ENCODE data around the gene HRK. TPM values are rescaled to one million over a fixed set of nuclear protein-coding genes. Genes with fewer than 3 reads are reported as not detected.
A peak's percentile ranks its signal among the peaks of the same experiment; 100 is the strongest.
"Not testable (repeated sequence)": the region's sequence is repeated elsewhere in the genome, so short reads cannot be mapped to it uniquely, and the experiment has no call there.

HRK gene
- total and polyA plus RNA-seq, 4 donors: 0.14 TPM; not detected in 3

GRCh38 chr12:116818341-116818856, 62.8 kb downstream of the HRK start:
- Histone ChIP-seq H3K27ac (ENCODE audit: low read depth in 1 of 2, low read length in 2 of 2) (peak overlapping the region; percentile 69 to 73), H3K36me3 (ENCODE audit: control insufficient read depth in 4 of 4, insufficient read depth in 3 of 4, low read depth in 1 of 4, low read length in 3 of 4) (no peaks in the 10 kb centered on the region), H3K4me3 (ENCODE audit: low read depth in 1 of 3, low read length in 3 of 3) (peak overlapping the region in 2 of 3 donors; percentile 62 to 71), H3K4me1 (ENCODE audit: control insufficient read depth in 4 of 4, insufficient read depth in 4 of 4, low read length in 3 of 4) (peaks cover 0 to 10% (median 3%) of the 10 kb centered on the region in 4 donors), H3K9ac (ENCODE audit: low read depth in 1 of 2, low read length in 2 of 2) (peak overlapping the region; percentile 21 to 74), H3K9me3 (ENCODE audit: control insufficient read depth in 4 of 4, low read length in 3 of 4) (no peaks in the 10 kb centered on the region), H3K27me3 (ENCODE audit: control insufficient read depth in 4 of 4, insufficient read depth in 4 of 4, low read length in 3 of 4) (no peaks in the 10 kb centered on the region)
- 45% methylated on average over 11 of the region's 11 CpGs for WGBS
- no peak for TF ChIP-seq RAD21 (IDR thresholded peaks at IDR 0.05)
- peak; percentile 96 for TF ChIP-seq REST (IDR thresholded peaks at IDR 0.05)
- TF ChIP-seq YY1 (IDR thresholded peaks at IDR 0.05): no peak
- TF ChIP-seq HNF4G (IDR thresholded peaks at IDR 0.05): no peak
- DNase-seq (ENCODE audit: low spot score): peak; percentile 35

GRCh38 chr12:116814766-116815165, 66.5 kb downstream of the HRK start:
- not testable (repeated sequence) for H3K4me1 ChIP-seq (ENCODE audit: control insufficient read depth in 4 of 4, insufficient read depth in 4 of 4, low read length in 3 of 4); H3K4me3 ChIP-seq (ENCODE audit: low read depth in 1 of 3, low read length in 3 of 3); DNase-seq (ENCODE audit: low spot score); H3K36me3 ChIP-seq (ENCODE audit: control insufficient read depth in 4 of 4, insufficient read depth in 3 of 4, low read depth in 1 of 4, low read length in 3 of 4); H3K27ac ChIP-seq (ENCODE audit: low read depth in 1 of 2, low read length in 2 of 2); H3K9ac ChIP-seq (ENCODE audit: low read depth in 1 of 2, low read length in 2 of 2); H3K27me3 ChIP-seq (ENCODE audit: control insufficient read depth in 4 of 4, insufficient read depth in 4 of 4, low read length in 3 of 4); H3K9me3 ChIP-seq (ENCODE audit: control insufficient read depth in 4 of 4, low read length in 3 of 4)
- WGBS: 87% methylated on average over 10 of the region's 10 CpGs

DNA sequence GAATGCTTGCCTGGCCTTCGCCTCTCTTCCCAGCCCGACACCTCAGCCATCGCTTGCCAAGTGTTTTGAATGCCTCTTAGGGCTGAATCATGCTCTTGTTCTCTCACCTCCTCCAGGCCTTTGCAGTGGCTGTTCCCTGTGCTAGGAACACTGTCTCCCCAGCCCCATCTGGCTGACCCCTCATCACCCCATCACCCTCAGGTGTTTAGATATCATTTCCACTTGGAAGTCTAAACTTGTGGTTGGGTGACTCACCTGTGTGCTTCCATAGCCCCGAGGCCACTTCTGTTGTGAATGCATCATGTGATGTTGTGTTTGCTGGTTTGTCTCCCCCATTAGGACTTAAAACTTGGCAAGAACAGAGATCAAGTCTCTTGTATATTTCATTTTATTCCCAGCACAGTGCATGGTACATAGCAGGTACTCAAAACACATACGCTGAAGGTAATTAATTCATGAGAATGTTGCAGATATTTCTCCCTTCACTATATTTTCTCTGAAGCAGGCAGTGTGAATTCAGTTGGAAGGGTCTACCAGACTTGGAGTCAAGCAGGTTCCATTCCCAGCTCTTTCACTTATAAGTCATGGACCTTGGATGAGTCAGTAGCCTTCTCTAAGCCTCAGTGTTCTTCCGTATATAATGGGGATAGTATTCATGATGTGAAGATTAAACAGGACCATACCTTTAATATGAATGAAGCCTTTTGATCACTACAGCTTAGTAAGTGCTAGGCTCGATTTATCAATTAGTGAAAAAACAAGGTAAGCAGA, 67.8 kb downstream of the HRK start:
- H3K36me3 ChIP-seq (ENCODE audit: control insufficient read depth in 4 of 4, insufficient read depth in 3 of 4, low read depth in 1 of 4, low read length in 3 of 4): no peaks in the 10 kb centered on the region
- H3K27me3 ChIP-seq (ENCODE audit: control insufficient read depth in 4 of 4, insufficient read depth in 4 of 4, low read length in 3 of 4): no peaks in the 10 kb centered on the region
- no peak overlapping the region for H3K27ac ChIP-seq (ENCODE audit: low read depth in 1 of 2, low read length in 2 of 2)
- H3K9ac ChIP-seq (ENCODE audit: low read depth in 1 of 2, low read length in 2 of 2): no peak overlapping the region
- peaks cover 0 to 5% (median 0%) of the 10 kb centered on the region in 4 donors for H3K4me1 ChIP-seq (ENCODE audit: control insufficient read depth in 4 of 4, insufficient read depth in 4 of 4, low read length in 3 of 4)
- no peak for TF ChIP-seq RXRA (IDR thresholded peaks at IDR 0.05)
- no peak for TF ChIP-seq NR2F2 (IDR thresholded peaks at IDR 0.05)
- no peak for TF ChIP-seq TAF1 (conservative IDR thresholded peaks at IDR 0.05)
- no peak for TF ChIP-seq REST (IDR thresholded peaks at IDR 0.05)
- no peak for TF ChIP-seq RAD21 (IDR thresholded peaks at IDR 0.05)
- TF ChIP-seq FOXA1 (IDR thresholded peaks at IDR 0.05): no peak
- no peak for TF ChIP-seq EGR1 (IDR thresholded peaks at IDR 0.05; ENCODE audit: low read depth in 2 of 2)
- TF ChIP-seq HNF4A (conservative IDR thresholded peaks at IDR 0.05): no peak
- TF ChIP-seq YY1 (IDR thresholded peaks at IDR 0.05): no peak
- DNase-seq (ENCODE audit: low spot score): no peak
- no peak overlapping the region for H3K4me3 ChIP-seq (ENCODE audit: low read depth in 1 of 3, low read length in 3 of 3)
- H3K9me3 ChIP-seq (ENCODE audit: control insufficient read depth in 4 of 4, low read length in 3 of 4): no peaks in the 10 kb centered on the region
- 77% methylated on average over 7 of the region's 7 CpGs for WGBS
